ENCODE measurements around the gene ALAS2. TPM values are rescaled to one million over a fixed set of nuclear protein-coding genes. Genes with fewer than 3 reads are reported as not detected.
A peak's percentile ranks its signal among the peaks of the same experiment; 100 is the strongest.
"Not testable (repeated sequence)": the region's sequence is repeated elsewhere in the genome, so short reads cannot be mapped to it uniquely, and the experiment has no call there.

ALAS2 gene
- not detected in 2 replicates for total RNA-seq

- DNase-seq (ENCODE audit: low read depth in 2 of 2): no peak
Observed at GRCh38 chrX:55030271-55031205, at the start of gene ALAS2. Gene ALAS2 (minus strand): TSS chrX:55030977. CDS start chrX:55026000, 4,977 bp downstream.

- no peak for DNase-seq (ENCODE audit: low read depth in 2 of 2)
Observed at GRCh38 chrX:55074851-55075467, 44.2 kb upstream of the ALAS2 start, which contains the start of gene PAGE2B. Gene PAGE2B (plus strand): TSS chrX:55075030. CDS start chrX:55076042, 1,012 bp downstream.

GRCh38 chrX:55072286-55072685 is 41.5 kb upstream of the ALAS2 start:
- DNase-seq (ENCODE audit: low read depth in 2 of 2): no peak

GRCh38 chrX:55067180-55067579 is 36.4 kb upstream of the ALAS2 start:
- not testable (repeated sequence) for DNase-seq (ENCODE audit: low read depth in 2 of 2)

GRCh38 chrX:55057675-55058249 is 27.0 kb upstream of the ALAS2 start:
- peak; percentile 20 to 56 for DNase-seq (ENCODE audit: low read depth in 2 of 2)

GRCh38 chrX:55056820-55057674 is 26.3 kb upstream of the ALAS2 start:
- peak; percentile 15 to 84 for DNase-seq (ENCODE audit: low read depth in 2 of 2)

GRCh38 chrX:55050599-55050998 is 19.8 kb upstream of the ALAS2 start:
- DNase-seq (ENCODE audit: low read depth in 2 of 2): not testable (repeated sequence)

GRCh38 chrX:55041514-55041913 is 10.7 kb upstream of the ALAS2 start:
- no peak for DNase-seq (ENCODE audit: low read depth in 2 of 2)

GRCh38 chrX:55039471-55039870 is 8.7 kb upstream of the ALAS2 start:
- DNase-seq (ENCODE audit: low read depth in 2 of 2): no peak

GRCh38 chrX:55033429-55033828 is 2.7 kb upstream of the ALAS2 start:
- no peak for DNase-seq (ENCODE audit: low read depth in 2 of 2)

- no peak for DNase-seq (ENCODE audit: low read depth in 2 of 2)
Observed at GRCh38 chrX:55029291-55029690, 1.5 kb downstream of the ALAS2 start.

GRCh38 chrX:55028611-55029010 is 2.2 kb downstream of the ALAS2 start:
- no peak for DNase-seq (ENCODE audit: low read depth in 2 of 2)

GRCh38 chrX:55028040-55028439 is 2.7 kb downstream of the ALAS2 start:
- DNase-seq (ENCODE audit: low read depth in 2 of 2): no peak

- DNase-seq (ENCODE audit: low read depth in 2 of 2): no peak
Observed at GRCh38 chrX:55026840-55027239, 3.9 kb downstream of the ALAS2 start.

GRCh38 chrX:55026143-55026542 is 4.6 kb downstream of the ALAS2 start:
- DNase-seq (ENCODE audit: low read depth in 2 of 2): no peak

- DNase-seq (ENCODE audit: low read depth in 2 of 2): no peak
Observed at GRCh38 chrX:55014897-55015299, 15.9 kb downstream of the ALAS2 start.

GRCh38 chrX:55011294-55011693 is 19.5 kb downstream of the ALAS2 start:
- no peak for DNase-seq (ENCODE audit: low read depth in 2 of 2)

- DNase-seq (ENCODE audit: low read depth in 2 of 2): peak; percentile 30 to 33
Observed at GRCh38 chrX:55008571-55009358, 22.0 kb downstream of the ALAS2 start.

- DNase-seq (ENCODE audit: low read depth in 2 of 2): peak in 1 of 2 donors; percentile 39
Observed at GRCh38 chrX:55007656-55008055, 23.1 kb downstream of the ALAS2 start.

GRCh38 chrX:55006827-55007621 is 23.8 kb downstream of the ALAS2 start:
- DNase-seq (ENCODE audit: low read depth in 2 of 2): no peak

Measured in dermis microvascular lymphatic vessel endothelial cell (primary cell).